ENCODE results near the gene RFXAP. TPM values are rescaled to one million over a fixed set of nuclear protein-coding genes. Genes with fewer than 3 reads are reported as not detected.

RFXAP gene
- total and polyA plus RNA-seq, 2 donors (not counting 3 experiments of a cell fraction or from before 2014, with no cell fraction given), result 3.0 to 7.2 TPM

GRCh38 chr13:36875961-36876360 is 56.9 kb downstream of the RFXAP start:
- Histone ChIP-seq H3K9me1 (replicated peaks; ENCODE audit: control insufficient read depth, extremely low read depth, insufficient read depth, low read length) (no peaks in the 10 kb centered on the region), H3K4me3 (replicated peaks in 1 of 3; ENCODE audit: insufficient read depth in 1 of 3, low read depth in 1 of 3, low read length in 3 of 3) (no peak overlapping the region), H3K79me2 (ENCODE audit: control insufficient read depth, insufficient read depth, low read length) (no peaks in the 10 kb centered on the region), H3K9ac (replicated peaks; ENCODE audit: extremely low read depth, insufficient read depth, low read length) (no peak overlapping the region), H3K27me3 (ENCODE audit: control insufficient read depth in 2 of 2, insufficient read depth in 2 of 2, low read length in 2 of 2) (no peaks in the 10 kb centered on the region), H3K4me1 (ENCODE audit: control insufficient read depth, extremely low read depth, insufficient read depth, low read length) (peaks cover 3% of the 10 kb centered on the region), H4K20me1 (replicated peaks; ENCODE audit: control insufficient read depth, extremely low read depth, insufficient read depth, low read length) (no peaks in the 10 kb centered on the region), H2AFZ (ENCODE audit: low read depth, low read length) (no peak overlapping the region), H3K9me3 (replicated peaks; ENCODE audit: control insufficient read depth, insufficient read depth, low read length) (no peaks in the 10 kb centered on the region), H3K4me2 (ENCODE audit: insufficient read depth, low read length) (no peak overlapping the region), H3K36me3 (ENCODE audit: control insufficient read depth in 2 of 2, extremely low read depth in 1 of 2, insufficient read depth in 2 of 2, low read length in 2 of 2) (peaks cover 0 to 7% of the 10 kb centered on the region in 2 experiments), H3K27ac (ENCODE audit: insufficient read depth, low read depth, low read length) (no peak overlapping the region)
- FAIRE-seq, result no peak
- DNase-seq (ENCODE audit: low read depth, low spot score), result no peak
- ChIA-PET CTCF (interaction anchor here (1.4 to 3.6 kb wide), 3 partner anchors 9 to 18 kb away, joined by 3 to 22 read pairs (median 4); no protein-coding TSS in a partner anchor), POLR2A (no interaction called here)
- TF ChIP-seq POLR2A (IDR thresholded peaks at IDR 0.05; ENCODE audit: low read depth, low read length) (no peak), POLR2AphosphoS5 (IDR thresholded peaks at IDR 0.05; ENCODE audit: insufficient read depth, low read depth, low read length) (no peak)
- no TSS peak for BruUV-seq (replicated peaks)
- dilution Hi-C loops (cut with MboI; ENCODE audit: extremely low pct_ligation_motif_present, low sequenced_read_pairs) (no loop called here), intact Hi-C loops (cut with micrococcal nuclease) (no loop called here)

Other genes with a start within 250 kb of the RFXAP start
- not detected in 2 replicates for gene SERTM1, start 145.2 kb upstream of the RFXAP start, total RNA-seq
- 0.06 TPM in 1 of 2 replicates, not detected in the other for gene SERTM1, start 145.2 kb upstream of the RFXAP start, polyA plus RNA-seq
- gene SMAD9, start 101.0 kb downstream of the RFXAP start, total RNA-seq, result 4.2 and 4.5 TPM in 2 replicates
- gene SMAD9, start 101.0 kb downstream of the RFXAP start, polyA plus RNA-seq, result 1.9 and 2.2 TPM in 2 replicates
- gene ALG5, start 180.1 kb downstream of the RFXAP start, total RNA-seq, result 29.3 and 31.3 TPM in 2 replicates
- gene ALG5, start 180.1 kb downstream of the RFXAP start, polyA plus RNA-seq, result 17.0 and 24.4 TPM in 2 replicates
- 37.4 and 62.1 TPM in 2 replicates for gene EXOSC8, start 181.6 kb downstream of the RFXAP start, total RNA-seq
- 19.7 and 24.5 TPM in 2 replicates for gene EXOSC8, start 181.6 kb downstream of the RFXAP start, polyA plus RNA-seq
- gene SUPT20H, start 240.5 kb downstream of the RFXAP start, total RNA-seq, result 65.9 and 70.7 TPM in 2 replicates
- 47.2 and 48.3 TPM in 2 replicates for gene SUPT20H, start 240.5 kb downstream of the RFXAP start, polyA plus RNA-seq